GM23338 (cell line): Measurements from ENCODE around the gene BLOC1S5. TPM values are rescaled to one million over a fixed set of nuclear protein-coding genes. Genes with fewer than 3 reads are reported as not detected.

ENCODE experiments used
- ATAC-seq: fragments of 200-7000 bp; cut with Tn5 transposase; 3 replicates; pipeline ENCODE4 v1.9.1; 2020
- DNase-seq: peaks from one replicate; pipeline ENCODE4 v3.0.0-alpha.2; 2015; ENCODE audit warnings: low spot score
- H2AFZ ChIP-seq: fragments of 200-600 bp; sonication (generic); 2 replicates; pipeline ENCODE4 v1.8.0; 2016; ENCODE audit warnings: antibody characterized with exemption, mild to moderate bottlenecking, moderate library complexity
- H3F3A ChIP-seq: fragments of 200-600 bp; sonication (generic); replicated peaks from 2 replicates; pipeline ENCODE4 v1.8.0; 2017; ENCODE audit warnings: antibody characterized with exemption, mixed run types, low read depth
- H3K27ac ChIP-seq: fragments of 200-600 bp; sonication (generic); 2 replicates; pipeline ENCODE4 v1.6.1; 2016; ENCODE audit warnings: low read depth
- H3K27me3 ChIP-seq: fragments of 200-600 bp; sonication (generic); 2 replicates; pipeline ENCODE4 v1.8.0; 2016; ENCODE audit warnings: mild to moderate bottlenecking, mixed run types, moderate library complexity; ENCODE audit not compliant: insufficient read depth
- H3K36me3 ChIP-seq: fragments of 200-600 bp; sonication (generic); 2 replicates; pipeline ENCODE4 v1.8.0; 2016; ENCODE audit warnings: mild to moderate bottlenecking; ENCODE audit not compliant: insufficient read depth
- H3K4me1 ChIP-seq: fragments of 200-600 bp; sonication (generic); 2 replicates; pipeline ENCODE4 v1.8.0; 2016; ENCODE audit warnings: mild to moderate bottlenecking, moderate library complexity; ENCODE audit not compliant: insufficient read depth
- H3K4me2 ChIP-seq: fragments of 200-600 bp; sonication (generic); 2 replicates; pipeline ENCODE4 v1.7.1; 2017; ENCODE audit warnings: mixed run types
- H3K4me3 ChIP-seq: fragments of 200-600 bp; sonication (generic); 2 replicates; pipeline ENCODE4 v1.6.1; 2016; ENCODE audit warnings: mixed run types
- H3K79me2 ChIP-seq: fragments of 200-600 bp; sonication (generic); replicated peaks from 2 replicates; pipeline ENCODE4 v1.8.0; 2017; ENCODE audit warnings: mild to moderate bottlenecking; ENCODE audit not compliant: insufficient read depth
- H3K9me2 ChIP-seq: fragments of 200-600 bp; sonication (generic); 2 replicates; pipeline ENCODE4 v1.8.0; 2017; ENCODE audit not compliant: insufficient read depth
- H4K20me1 ChIP-seq: fragments of 200-600 bp; sonication (generic); replicated peaks from 2 replicates; pipeline ENCODE4 v1.8.0; 2017; ENCODE audit warnings: mild to moderate bottlenecking; ENCODE audit not compliant: insufficient read depth
- H3K27ac Mint-ChIP-seq: 2 replicates; pipeline ENCODE4 v1.8.0; 2020; ENCODE audit warnings: inconsistent platforms, mild to moderate bottlenecking, moderate library complexity, mixed read lengths
- H3K27me3 Mint-ChIP-seq: 3 replicates; pipeline ENCODE4 v1.8.0; 2022; ENCODE audit warnings: low read depth, mild to moderate bottlenecking, moderate library complexity, mixed read lengths, inconsistent platforms; ENCODE audit not compliant: insufficient read depth, poor library complexity
- H3K36me3 Mint-ChIP-seq: 3 replicates; pipeline ENCODE4 v1.8.0; 2021; ENCODE audit warnings: low read depth, mild to moderate bottlenecking, inconsistent platforms, moderate library complexity, mixed read lengths
- H3K4me1 Mint-ChIP-seq: 3 replicates; pipeline ENCODE4 v1.8.0; 2020; ENCODE audit warnings: mild to moderate bottlenecking, inconsistent platforms, mixed read lengths
- H3K4me3 Mint-ChIP-seq: 3 replicates; pipeline ENCODE4 v1.8.0; 2021; ENCODE audit warnings: moderate library complexity, mild to moderate bottlenecking, inconsistent platforms, mixed read lengths
- H3K9me3 Mint-ChIP-seq: 3 replicates; pipeline ENCODE4 v1.8.0; 2020; ENCODE audit warnings: moderate library complexity, mild to moderate bottlenecking, inconsistent platforms, mixed read lengths
- CREB1 ChIP-seq: fragments of 250-450 bp; sonication (Bioruptor Pico); IDR thresholded peaks from 2 replicates; pipeline ENCODE4 v1.5.0; 2020; ENCODE audit warnings: low read depth, mild to moderate bottlenecking, moderate library complexity
- EZH2 ChIP-seq: fragments of 200-600 bp; sonication (generic); IDR thresholded peaks from one replicate; pipeline ENCODE4 v1.8.0; 2017; ENCODE audit warnings: antibody characterized with exemption, mild to moderate bottlenecking, low read depth; ENCODE audit not compliant: unreplicated experiment
- STAT1 ChIP-seq: IDR thresholded peaks from one replicate; pipeline ENCODE4 v1.6.1; 2016; ENCODE audit warnings: antibody characterized with exemption; ENCODE audit not compliant: unreplicated experiment
- ZNF331 ChIP-seq: fragments of 250-450 bp; sonication (Bioruptor Pico); IDR thresholded peaks from 2 replicates; pipeline ENCODE4 v1.5.0; 2020; ENCODE audit warnings: low read depth, mild to moderate bottlenecking, moderate library complexity
- polyA plus RNA-seq: library from polyadenylated mRNA; unstranded; fragments of >200 nt; fragmentation: Nextera tagmentation; extraction: Ambion mirVana; gene quantifications from 2 replicates; pipeline ENCODE4 v1.2.1, GENCODE V29; 2016
- total RNA-seq: library from RNA; depleted of rRNA; stranded (reverse); fragments of >200 nt; shearing (Covaris generic); gene quantifications from 2 replicates; pipeline ENCODE4 v1.2.3, GENCODE V29; 2014
- TF ChIP-seq, protein P1 (sequence below): fragments of 250-450 bp; sonication (Bioruptor Pico); IDR thresholded peaks from 2 replicates; pipeline ENCODE4 v1.5.0; 2020; ENCODE audit warnings: mild to moderate bottlenecking, moderate library complexity
- TF ChIP-seq, protein P2 (sequence below): IDR thresholded peaks from one replicate; pipeline ENCODE4 v1.6.1; 2018; ENCODE audit warnings: antibody characterized with exemption; ENCODE audit not compliant: unreplicated experiment

BLOC1S5 gene
- total and polyA plus RNA-seq, 2 experiments from 2014 or later, result 14.9 to 16.6 TPM

DNA sequence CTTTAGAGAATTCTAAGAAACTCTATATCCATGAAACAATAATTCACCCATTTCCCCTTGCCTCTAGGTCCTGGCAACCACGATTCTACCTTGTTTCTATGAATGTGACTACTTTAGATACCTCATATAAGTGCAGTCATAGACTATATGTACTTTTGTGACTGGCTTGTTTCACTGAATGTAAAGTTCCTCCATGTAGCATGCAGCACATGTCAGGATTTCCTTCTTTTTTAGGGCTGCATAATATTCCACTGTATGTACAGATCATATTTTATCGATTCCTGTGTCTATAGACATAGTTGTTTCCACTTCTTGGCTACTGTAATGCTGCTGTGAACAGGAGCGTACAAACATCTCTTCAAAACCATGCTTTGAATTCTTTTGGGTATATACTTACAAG is 26.5 kb upstream of the BLOC1S5 start (continued):
- TF ChIP-seq, protein P1, sequence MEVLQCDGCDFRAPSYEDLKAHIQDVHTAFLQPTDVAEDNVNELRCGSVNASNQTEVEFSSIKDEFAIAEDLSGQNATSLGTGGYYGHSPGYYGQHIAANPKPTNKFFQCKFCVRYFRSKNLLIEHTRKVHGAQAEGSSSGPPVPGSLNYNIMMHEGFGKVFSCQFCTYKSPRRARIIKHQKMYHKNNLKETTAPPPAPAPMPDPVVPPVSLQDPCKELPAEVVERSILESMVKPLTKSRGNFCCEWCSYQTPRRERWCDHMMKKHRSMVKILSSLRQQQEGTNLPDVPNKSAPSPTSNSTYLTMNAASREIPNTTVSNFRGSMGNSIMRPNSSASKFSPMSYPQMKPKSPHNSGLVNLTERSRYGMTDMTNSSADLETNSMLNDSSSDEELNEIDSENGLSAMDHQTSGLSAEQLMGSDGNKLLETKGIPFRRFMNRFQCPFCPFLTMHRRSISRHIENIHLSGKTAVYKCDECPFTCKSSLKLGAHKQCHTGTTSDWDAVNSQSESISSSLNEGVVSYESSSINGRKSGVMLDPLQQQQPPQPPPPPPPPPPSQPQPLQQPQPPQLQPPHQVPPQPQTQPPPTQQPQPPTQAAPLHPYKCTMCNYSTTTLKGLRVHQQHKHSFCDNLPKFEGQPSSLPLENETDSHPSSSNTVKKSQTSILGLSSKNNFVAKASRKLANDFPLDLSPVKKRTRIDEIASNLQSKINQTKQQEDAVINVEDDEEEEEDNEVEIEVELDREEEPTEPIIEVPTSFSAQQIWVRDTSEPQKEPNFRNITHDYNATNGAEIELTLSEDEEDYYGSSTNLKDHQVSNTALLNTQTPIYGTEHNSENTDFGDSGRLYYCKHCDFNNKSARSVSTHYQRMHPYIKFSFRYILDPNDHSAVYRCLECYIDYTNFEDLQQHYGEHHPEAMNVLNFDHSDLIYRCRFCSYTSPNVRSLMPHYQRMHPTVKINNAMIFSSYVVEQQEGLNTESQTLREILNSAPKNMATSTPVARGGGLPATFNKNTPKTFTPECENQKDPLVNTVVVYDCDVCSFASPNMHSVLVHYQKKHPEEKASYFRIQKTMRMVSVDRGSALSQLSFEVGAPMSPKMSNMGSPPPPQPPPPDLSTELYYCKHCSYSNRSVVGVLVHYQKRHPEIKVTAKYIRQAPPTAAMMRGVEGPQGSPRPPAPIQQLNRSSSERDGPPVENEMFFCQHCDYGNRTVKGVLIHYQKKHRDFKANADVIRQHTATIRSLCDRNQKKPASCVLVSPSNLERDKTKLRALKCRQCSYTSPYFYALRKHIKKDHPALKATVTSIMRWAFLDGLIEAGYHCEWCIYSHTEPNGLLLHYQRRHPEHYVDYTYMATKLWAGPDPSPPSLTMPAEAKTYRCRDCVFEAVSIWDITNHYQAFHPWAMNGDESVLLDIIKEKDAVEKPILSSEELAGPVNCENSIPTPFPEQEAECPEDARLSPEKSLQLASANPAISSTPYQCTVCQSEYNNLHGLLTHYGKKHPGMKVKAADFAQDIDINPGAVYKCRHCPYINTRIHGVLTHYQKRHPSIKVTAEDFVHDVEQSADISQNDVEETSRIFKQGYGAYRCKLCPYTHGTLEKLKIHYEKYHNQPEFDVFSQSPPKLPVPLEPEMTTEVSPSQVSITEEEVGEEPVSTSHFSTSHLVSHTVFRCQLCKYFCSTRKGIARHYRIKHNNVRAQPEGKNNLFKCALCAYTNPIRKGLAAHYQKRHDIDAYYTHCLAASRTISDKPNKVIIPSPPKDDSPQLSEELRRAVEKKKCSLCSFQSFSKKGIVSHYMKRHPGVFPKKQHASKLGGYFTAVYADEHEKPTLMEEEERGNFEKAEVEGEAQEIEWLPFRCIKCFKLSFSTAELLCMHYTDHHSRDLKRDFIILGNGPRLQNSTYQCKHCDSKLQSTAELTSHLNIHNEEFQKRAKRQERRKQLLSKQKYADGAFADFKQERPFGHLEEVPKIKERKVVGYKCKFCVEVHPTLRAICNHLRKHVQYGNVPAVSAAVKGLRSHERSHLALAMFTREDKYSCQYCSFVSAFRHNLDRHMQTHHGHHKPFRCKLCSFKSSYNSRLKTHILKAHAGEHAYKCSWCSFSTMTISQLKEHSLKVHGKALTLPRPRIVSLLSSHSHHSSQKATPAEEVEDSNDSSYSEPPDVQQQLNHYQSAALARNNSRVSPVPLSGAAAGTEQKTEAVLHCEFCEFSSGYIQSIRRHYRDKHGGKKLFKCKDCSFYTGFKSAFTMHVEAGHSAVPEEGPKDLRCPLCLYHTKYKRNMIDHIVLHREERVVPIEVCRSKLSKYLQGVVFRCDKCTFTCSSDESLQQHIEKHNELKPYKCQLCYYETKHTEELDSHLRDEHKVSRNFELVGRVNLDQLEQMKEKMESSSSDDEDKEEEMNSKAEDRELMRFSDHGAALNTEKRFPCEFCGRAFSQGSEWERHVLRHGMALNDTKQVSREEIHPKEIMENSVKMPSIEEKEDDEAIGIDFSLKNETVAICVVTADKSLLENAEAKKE, result no peak
- no peak for TF ChIP-seq STAT1
- TF ChIP-seq, protein P2, sequence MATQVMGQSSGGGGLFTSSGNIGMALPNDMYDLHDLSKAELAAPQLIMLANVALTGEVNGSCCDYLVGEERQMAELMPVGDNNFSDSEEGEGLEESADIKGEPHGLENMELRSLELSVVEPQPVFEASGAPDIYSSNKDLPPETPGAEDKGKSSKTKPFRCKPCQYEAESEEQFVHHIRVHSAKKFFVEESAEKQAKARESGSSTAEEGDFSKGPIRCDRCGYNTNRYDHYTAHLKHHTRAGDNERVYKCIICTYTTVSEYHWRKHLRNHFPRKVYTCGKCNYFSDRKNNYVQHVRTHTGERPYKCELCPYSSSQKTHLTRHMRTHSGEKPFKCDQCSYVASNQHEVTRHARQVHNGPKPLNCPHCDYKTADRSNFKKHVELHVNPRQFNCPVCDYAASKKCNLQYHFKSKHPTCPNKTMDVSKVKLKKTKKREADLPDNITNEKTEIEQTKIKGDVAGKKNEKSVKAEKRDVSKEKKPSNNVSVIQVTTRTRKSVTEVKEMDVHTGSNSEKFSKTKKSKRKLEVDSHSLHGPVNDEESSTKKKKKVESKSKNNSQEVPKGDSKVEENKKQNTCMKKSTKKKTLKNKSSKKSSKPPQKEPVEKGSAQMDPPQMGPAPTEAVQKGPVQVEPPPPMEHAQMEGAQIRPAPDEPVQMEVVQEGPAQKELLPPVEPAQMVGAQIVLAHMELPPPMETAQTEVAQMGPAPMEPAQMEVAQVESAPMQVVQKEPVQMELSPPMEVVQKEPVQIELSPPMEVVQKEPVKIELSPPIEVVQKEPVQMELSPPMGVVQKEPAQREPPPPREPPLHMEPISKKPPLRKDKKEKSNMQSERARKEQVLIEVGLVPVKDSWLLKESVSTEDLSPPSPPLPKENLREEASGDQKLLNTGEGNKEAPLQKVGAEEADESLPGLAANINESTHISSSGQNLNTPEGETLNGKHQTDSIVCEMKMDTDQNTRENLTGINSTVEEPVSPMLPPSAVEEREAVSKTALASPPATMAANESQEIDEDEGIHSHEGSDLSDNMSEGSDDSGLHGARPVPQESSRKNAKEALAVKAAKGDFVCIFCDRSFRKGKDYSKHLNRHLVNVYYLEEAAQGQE, result no peak

DNA sequence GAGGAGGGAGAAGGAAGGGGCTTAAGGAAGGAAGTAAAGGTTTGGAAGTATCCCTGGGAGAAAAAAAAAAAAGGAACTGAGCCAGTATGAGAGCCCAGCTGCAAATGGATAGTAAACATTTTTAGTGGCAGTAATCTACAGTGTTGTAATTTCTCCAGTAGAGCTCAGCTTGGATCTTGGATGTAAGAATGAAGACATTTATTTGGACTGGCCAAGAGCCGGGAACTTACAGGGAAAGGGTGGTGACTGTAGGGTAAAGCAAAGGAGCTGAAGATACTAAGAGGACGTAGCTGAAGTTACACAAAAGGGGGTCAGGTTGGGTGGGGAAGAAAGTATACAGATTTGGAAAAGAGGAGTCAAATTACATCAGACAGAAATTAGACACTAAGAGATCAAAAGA is 24.7 kb upstream of the BLOC1S5 start:
- H3K36me3 ChIP-seq, result peaks cover 53% of the 10 kb centered on the region
- no peaks in the 10 kb centered on the region for H3F3A ChIP-seq
- H3K4me3 Mint-ChIP-seq, result no peak overlapping the region
- H3K4me3 ChIP-seq, result no peak overlapping the region
- H3K4me1 ChIP-seq, result no peaks in the 10 kb centered on the region; the same call in 1 of the 2 replicates
- DNase-seq (no peak), ATAC-seq (no peak)
- no peaks in the 10 kb centered on the region for H3K27me3 Mint-ChIP-seq
- H3K36me3 Mint-ChIP-seq, result peaks cover 74% of the 10 kb centered on the region
- no peak overlapping the region for H2AFZ ChIP-seq
- H3K79me2 ChIP-seq, result peaks cover 87% of the 10 kb centered on the region
- H3K27ac Mint-ChIP-seq, result no peak overlapping the region
- H3K27me3 ChIP-seq, result no peaks in the 10 kb centered on the region
- no peaks in the 10 kb centered on the region for H3K9me2 ChIP-seq
- H3K4me2 ChIP-seq, result no peak overlapping the region
- H3K27ac ChIP-seq, result no peak overlapping the region
- H3K9me3 Mint-ChIP-seq, result peaks cover 24% of the 10 kb centered on the region
- TF ChIP-seq CREB1 (CRISPR knock-in tag) (no peak), ZNF331 (CRISPR knock-in tag) (no peak), EZH2 (no peak)
- peaks cover 39% of the 10 kb centered on the region for H4K20me1 ChIP-seq
- H3K4me1 Mint-ChIP-seq, result peaks cover 11% of the 10 kb centered on the region
